Fibroblast of lung (primary cell): ENCODE data around the gene NCKAP5.

Experiments
- CTCF ChIP-seq, 2 donors: IDR thresholded peaks in 1 of 2; conservative IDR thresholded peaks in 1 of 2; 1 replicate in 1 of 2; 2 replicates in 1 of 2; pipeline ENCODE4 v1.5.1; 2011 to 2012; ENCODE audit warnings: low read length in 2 of 2, control low read depth in 1 of 2, inconsistent platforms in 1 of 2, low read depth in 1 of 2, mild to moderate bottlenecking in 1 of 2
- EZH2 ChIP-seq: IDR thresholded peaks from 2 replicates; pipeline ENCODE4 v1.5.1; 2012; ENCODE audit warnings: low read length, control low read depth, mild to moderate bottlenecking; ENCODE audit errors: missing control alignments

GRCh38 chr2:133163111-133163510 lies 405.2 kb downstream of the NCKAP5 start:
- TF ChIP-seq EZH2 (no peak), CTCF (conservative IDR thresholded peaks at IDR 0.05 in 1 of 2, IDR thresholded peaks at IDR 0.05 in 1 of 2; ENCODE audit: low read depth in 1 of 2, low read length in 2 of 2) (no peak)
